ENCODE results near the gene PODN.

PODN gene

GRCh38 chr1:53090227-53091147, 28.5 kb downstream of the PODN start:
- DNase-seq: no peak

DNA sequence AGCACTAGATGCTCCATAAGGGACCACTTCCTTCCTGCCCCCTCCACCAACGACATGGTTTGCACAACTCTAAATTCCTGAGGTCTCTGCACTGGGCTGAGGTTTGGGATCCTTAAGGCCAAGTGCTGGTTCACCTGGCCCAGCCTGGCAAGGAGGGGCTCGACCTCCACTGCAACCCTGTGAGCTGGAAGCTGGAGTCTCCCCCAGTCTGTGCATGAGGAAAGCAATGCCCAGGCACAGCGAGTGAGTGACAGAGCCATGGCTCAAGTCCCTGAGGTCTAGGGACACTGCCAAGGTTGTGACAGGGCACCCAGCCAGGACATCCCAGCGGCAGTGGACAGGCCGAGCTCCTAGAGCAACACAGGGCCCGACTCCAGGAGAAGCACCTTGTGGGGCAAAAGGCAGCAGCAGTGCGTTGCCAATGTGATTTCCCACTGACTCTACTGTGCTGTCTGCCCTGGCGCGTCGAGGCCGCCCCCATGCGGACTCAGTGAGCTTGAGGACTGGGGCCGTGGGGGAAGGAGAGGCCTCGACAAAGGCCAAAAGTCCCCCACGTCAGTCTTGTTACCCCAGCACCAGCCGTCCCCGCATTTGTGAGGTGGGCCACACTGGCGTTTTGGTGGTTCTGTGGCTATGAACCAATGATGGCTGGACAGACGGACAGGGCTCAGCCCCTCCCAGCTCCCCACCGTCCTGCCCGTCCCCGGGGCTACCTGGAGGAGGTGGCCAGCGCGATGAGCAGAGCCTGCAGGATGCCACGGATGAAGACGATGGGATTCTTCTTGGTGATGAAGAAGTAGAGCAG, 30.0 kb downstream of the PODN start:
- no peak for DNase-seq

GRCh38 chr1:53092659-53093450, 30.8 kb downstream of the PODN start:
- DNase-seq: no peak

DNA sequence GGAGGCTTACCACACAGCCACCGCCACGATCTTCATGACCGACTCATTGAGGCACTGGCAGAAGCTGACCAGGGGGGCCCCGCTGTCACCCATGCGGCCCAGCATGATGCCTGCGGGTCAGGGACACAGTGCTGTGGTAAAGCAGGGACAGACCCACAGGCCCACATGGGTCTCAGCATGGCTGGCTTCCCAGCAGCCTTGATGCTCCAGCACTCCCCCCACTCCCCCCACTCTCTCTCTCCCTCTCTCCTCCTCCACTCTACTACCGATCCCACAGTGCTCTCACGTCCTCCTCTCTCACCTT, 31.4 kb downstream of the PODN start:
- DNase-seq: no peak

- DNase-seq: no peak
These were observed 31.9 kb downstream of the PODN start for GRCh38 chr1:53093778-53094532.

GRCh38 chr1:53094533-53094919, 32.5 kb downstream of the PODN start:
- no peak for DNase-seq

- DNase-seq: no peak
These were observed 42.4 kb downstream of the PODN start for GRCh38 chr1:53104289-53104913.

GRCh38 chr1:53107090-53107489, 45.1 kb downstream of the PODN start:
- DNase-seq: no peak

GRCh38 chr1:53107570-53108322, 45.7 kb downstream of the PODN start:
- no peak for DNase-seq

GRCh38 chr1:53108646-53109580, 46.9 kb downstream of the PODN start:
- DNase-seq: no peak

- no peak for DNase-seq
These were observed 48.5 kb downstream of the PODN start for GRCh38 chr1:53110370-53111072.

DNA sequence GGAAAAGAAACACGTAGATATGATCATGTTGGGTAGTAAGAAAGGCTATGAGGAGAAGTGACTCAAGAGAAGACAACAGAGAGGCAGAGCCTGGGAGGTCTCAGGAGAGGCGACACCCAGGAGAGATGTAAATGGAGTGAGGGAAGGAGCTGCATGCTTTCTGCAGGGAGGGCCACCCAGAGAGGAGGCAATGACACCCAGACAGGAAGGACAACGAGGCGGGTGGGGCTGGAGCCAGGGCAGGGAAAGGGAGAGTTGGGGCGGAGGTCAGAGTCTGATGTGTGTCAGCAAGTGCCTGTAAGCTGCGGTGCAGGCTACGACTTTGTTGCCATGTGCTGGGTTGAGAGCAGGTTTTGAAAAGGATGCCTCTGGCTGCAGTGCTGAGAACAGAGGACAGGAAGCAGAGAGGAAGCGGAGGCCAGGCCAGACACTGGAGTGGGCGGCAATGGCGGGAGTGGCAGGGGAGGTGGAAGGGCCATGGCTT, 49.1 kb downstream of the PODN start:
- DNase-seq: no peak

GRCh38 chr1:53111693-53112092, 49.7 kb downstream of the PODN start:
- DNase-seq: no peak

- DNase-seq: no peak
These were observed 50.3 kb downstream of the PODN start for GRCh38 chr1:53112271-53112774.

GRCh38 chr1:53112861-53113260, 50.8 kb downstream of the PODN start:
- no peak for DNase-seq

- DNase-seq: no peak
These were observed 52.1 kb downstream of the PODN start for GRCh38 chr1:53114090-53114489.

DNA sequence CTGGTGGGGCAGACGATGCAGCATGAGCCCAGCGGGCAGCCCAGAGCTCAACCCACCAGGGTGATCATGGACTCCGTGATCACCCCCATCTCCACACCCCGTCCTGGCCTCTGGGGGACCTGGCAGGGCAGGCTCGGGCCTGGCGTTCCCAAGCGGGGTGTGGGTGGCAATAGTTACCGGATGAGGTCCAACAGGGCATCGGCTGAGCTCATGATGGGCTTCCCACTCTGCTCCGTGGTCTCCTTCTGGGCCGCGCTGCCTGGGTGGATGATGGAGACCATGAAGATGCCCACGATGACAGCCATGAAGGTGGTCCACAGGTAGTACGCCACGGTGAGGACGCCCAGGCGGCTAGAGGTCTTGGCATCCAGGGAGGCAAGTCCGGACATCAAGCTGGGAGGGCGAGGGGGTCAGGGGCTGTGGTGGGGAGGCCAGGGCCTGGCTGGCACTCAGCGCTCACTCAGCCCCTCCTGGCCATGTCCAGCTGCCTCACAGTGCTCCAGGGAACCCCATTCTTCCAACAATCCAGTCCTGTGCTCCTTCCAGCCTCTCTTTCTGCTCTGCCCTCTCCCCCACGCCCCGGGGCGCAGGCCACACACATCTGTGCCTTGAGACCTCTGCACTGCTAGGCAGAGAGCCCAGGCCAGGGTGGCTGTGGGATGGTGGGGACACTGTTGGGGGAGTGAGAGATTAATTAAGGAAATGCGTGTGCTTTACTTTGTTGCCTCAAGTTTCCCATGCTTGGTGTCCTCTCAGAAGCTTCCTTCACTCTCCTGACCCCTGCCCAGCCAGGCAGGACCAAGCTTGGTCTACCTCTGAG, 52.8 kb downstream of the PODN start:
- DNase-seq: no peak

Data from NCI-H510A (cell line).